Epithelial cell of proximal tubule (primary cell): Measurements from ENCODE around the gene SLC4A1. TPM values are rescaled to one million over a fixed set of nuclear protein-coding genes. Genes with fewer than 3 reads are reported as not detected.

ENCODE experiments used
- DNase-seq: peaks from one replicate; pipeline ENCODE4 v3.0.0-alpha.2; 2011; ENCODE audit warnings: low read depth
- H3K4me3 ChIP-seq: 2 replicates; pipeline ENCODE4 v1.5.1; 2011; ENCODE audit warnings: low read depth, mild to moderate bottlenecking, low read length
- CTCF ChIP-seq: conservative IDR thresholded peaks from 2 replicates; pipeline ENCODE4 v1.5.1; 2012; ENCODE audit warnings: low read depth, mild to moderate bottlenecking, low read length
- total RNA-seq: library from RNA; depleted of rRNA; stranded (reverse); fragments of >200 nt; gene quantifications from 2 replicates; pipeline ENCODE4 v1.2.3, GENCODE V29; 2015

The SLC4A1 gene
- total RNA-seq, 1 donor from 2014 or later: not detected

- H3K4me3 ChIP-seq: peak within 1 kb of the TSS; percentile 57
- DNase-seq: no peak
- no peak for TF ChIP-seq CTCF
These were observed 40.4 kb upstream of the SLC4A1 start, which contains the start of gene RUNDC3A for GRCh38 chr17:44308320-44308818. RUNDC3A (plus strand) TSS chr17:44308601; CDS start chr17:44308833, 232 bp downstream.

- peak overlapping the region; percentile 37 for H3K4me3 ChIP-seq
- TF ChIP-seq CTCF: no peak
- no peak for DNase-seq
These were observed 39.7 kb upstream of the SLC4A1 start for GRCh38 chr17:44307387-44308186.

- TF ChIP-seq CTCF: no peak
- H3K4me3 ChIP-seq: no peak overlapping the region
- no peak for DNase-seq
These were observed 36.7 kb upstream of the SLC4A1 start for GRCh38 chr17:44304651-44305050.

GRCh38 chr17:44297975-44298374 lies 30.0 kb upstream of the SLC4A1 start:
- no peak for TF ChIP-seq CTCF
- DNase-seq: no peak
- no peak overlapping the region for H3K4me3 ChIP-seq

- DNase-seq: no peak
- TF ChIP-seq CTCF: no peak
- no peak overlapping the region for H3K4me3 ChIP-seq
These were observed 25.7 kb upstream of the SLC4A1 start for GRCh38 chr17:44293509-44294226.

- no peak for DNase-seq
- no peak for TF ChIP-seq CTCF
- no peak overlapping the region for H3K4me3 ChIP-seq
These were observed 19.7 kb upstream of the SLC4A1 start for GRCh38 chr17:44287651-44288050.
